SK-N-SH (cell line): Measurements from ENCODE around the gene DOK6.

Experiments
- EZH2phosphoT487 ChIP-seq: fragments of 200-600 bp; sonication (generic); IDR thresholded peaks from 2 replicates; pipeline ENCODE4 v1.6.1; 2017; ENCODE audit warnings: low read depth, mixed run types, mild to moderate bottlenecking, antibody characterized with exemption, moderate library complexity, borderline replicate concordance
- MEF2A ChIP-seq: IDR thresholded peaks from 2 replicates; pipeline ENCODE4 v1.4.0; 2012; ENCODE audit warnings: low read depth, borderline replicate concordance
- RAD21 ChIP-seq: IDR thresholded peaks from 2 replicates; pipeline ENCODE4 v1.6.1; 2012; ENCODE audit warnings: mild to moderate bottlenecking, low read length

DNA sequence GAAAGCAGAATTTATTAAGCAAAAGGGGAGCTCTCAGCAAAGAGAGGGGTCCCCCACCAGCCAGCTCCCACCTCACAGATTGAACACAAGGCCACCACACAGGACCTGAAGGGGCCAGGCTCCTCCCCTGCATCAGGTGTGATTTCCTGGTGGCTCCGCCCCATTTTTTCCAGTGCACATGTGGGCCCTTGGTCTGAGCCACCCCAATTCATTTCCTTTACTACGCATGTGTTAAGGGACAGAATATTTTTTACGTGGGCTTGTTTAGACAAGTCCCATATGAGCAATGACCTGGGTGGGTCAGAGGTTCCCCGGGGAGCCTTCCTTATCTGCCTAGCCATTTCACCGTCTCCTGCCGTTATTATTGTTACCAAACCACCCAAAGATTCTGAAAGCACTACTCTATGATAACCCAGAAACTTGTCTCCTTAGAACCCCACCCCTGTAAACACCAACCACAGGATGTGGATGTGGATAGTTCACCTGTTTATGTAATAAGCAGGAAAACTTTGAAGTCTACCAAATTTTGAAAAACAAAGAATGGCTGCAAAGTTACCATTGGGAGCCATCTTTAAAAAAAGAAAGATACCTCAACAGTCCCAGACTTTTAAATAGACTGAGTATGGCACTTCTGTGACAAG, 355.3 kb downstream of the DOK6 start:
- no peak for TF ChIP-seq EZH2phosphoT487
- no peak for TF ChIP-seq RAD21
- TF ChIP-seq MEF2A: no peak
